ENCODE results near the gene KLHDC3.

The KLHDC3 gene

DNA sequence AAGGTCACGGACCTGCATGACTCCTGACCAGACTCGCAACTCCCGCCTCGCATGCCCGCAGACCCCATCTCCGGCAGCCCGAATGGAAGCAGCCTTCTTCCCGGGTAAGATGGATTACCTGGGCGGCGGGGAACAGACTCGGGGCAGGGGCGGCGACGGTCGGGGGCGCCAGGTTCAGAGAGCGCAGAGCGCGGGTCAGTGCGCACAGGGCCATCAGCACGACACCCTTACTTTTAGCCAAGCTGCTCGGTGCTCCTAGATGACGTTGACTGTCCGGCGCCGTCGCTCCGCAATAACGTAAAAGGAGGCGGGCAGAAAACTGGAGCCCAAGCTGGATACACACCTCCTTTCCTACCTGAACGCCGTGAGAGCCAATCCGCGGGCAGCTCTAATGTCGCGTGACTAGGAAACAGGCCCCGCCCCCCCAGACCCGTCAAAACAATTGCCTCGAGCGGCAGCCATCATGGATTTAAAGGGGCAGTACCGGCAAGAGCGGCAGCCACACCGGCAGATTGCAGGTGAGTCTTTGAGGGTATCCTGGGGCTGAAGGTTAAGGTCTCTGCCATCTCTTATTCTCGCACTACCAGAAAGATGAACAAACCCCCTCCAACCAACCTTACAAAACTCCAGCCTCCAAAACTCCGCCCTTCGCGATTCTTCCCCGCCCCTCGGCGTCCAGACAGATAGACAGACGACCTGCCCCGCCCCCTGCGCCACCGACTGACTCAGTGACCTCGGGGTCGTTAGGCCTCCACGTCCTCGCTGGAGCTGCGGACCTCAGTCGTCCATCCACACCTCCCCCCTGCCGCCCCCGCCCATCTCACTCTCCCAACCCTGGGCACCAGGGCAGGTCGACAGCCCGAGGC, 45.4 kb downstream of the KLHDC3 start, which contains the start of the genes KLC4 and MRPL2:
Gene KLC4, plus strand, starts transcription at position 464 of the 866 bp plus-strand sequence. CDS start 1,705 bp downstream, outside the sequence.
Gene MRPL2, minus strand, starts transcription at position 267 of the 866 bp plus-strand sequence. Its CDS starts 53 bp downstream, at position 214.
- peak; percentile 99 for DNase-seq

GRCh38 chr6:43060034-43060754, 46.1 kb downstream of the KLHDC3 start:
- no peak for DNase-seq

- DNase-seq = no peak
These were observed 46.9 kb downstream of the KLHDC3 start for GRCh38 chr6:43060755-43061633.

GRCh38 chr6:43061861-43062260, 47.8 kb downstream of the KLHDC3 start:
- DNase-seq = no peak

GRCh38 chr6:43062818-43063217, 48.8 kb downstream of the KLHDC3 start:
- no peak for DNase-seq

DNA sequence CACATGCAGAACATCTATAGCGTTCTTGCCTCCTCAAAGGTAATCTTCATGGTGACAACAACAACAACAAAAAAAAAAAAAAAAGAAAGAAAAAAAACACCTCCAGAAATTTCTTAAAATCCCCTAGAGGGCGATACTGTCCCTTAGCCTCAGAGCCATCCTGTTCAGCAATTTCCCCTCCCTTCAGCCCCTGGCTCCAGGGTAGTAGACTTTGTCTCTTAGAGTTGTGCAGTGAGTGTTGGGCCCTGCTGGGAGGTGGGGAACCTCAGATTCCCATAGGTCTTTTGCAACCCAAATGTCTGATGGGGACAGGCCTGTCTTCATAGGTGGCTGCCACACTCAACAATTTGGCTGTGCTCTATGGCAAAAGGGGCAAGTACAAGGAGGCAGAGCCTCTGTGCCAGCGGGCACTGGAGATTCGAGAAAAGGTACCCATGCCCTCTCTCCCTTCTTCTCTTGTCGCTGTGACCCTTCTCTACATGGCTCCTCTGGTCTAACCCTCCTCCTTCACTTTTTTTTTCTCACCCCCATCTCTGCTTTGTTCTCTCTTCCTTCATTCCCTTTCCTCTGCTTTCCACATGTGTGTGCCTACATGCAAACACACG, 56.1 kb downstream of the KLHDC3 start:
- peak; percentile 50 for DNase-seq

Measured in activated CD4-positive, alpha-beta T cell treated with anti-CD3 and anti-CD28 coated beads, Interleukin-10, Interleukin-2, amounts not matched to agents 100 ng/mL and 50 ng/mL, durations not matched to agents 16 hours and 8 hours (primary cell).